ENCODE data around the gene C6orf120. TPM values are rescaled to one million over a fixed set of nuclear protein-coding genes. Genes with fewer than 3 reads are reported as not detected.

The C6orf120 gene
- polyA plus RNA-seq, 2 of the 4 experiments (the other 2 are of a cell fraction), result 13.1 to 14.8 TPM

GRCh38 chr6:169669889-169670288 is 32.0 kb upstream of the C6orf120 start (continued):
- no peak for TF ChIP-seq FOXS1 (CRISPR knock-in tag; IDR thresholded peaks at IDR 0.05)
- no peak for TF ChIP-seq MAX (IDR thresholded peaks at IDR 0.05)
- TF ChIP-seq ESRRA (IDR thresholded peaks at IDR 0.05; ENCODE audit: borderline replicate concordance, low read length), result no peak

DNA sequence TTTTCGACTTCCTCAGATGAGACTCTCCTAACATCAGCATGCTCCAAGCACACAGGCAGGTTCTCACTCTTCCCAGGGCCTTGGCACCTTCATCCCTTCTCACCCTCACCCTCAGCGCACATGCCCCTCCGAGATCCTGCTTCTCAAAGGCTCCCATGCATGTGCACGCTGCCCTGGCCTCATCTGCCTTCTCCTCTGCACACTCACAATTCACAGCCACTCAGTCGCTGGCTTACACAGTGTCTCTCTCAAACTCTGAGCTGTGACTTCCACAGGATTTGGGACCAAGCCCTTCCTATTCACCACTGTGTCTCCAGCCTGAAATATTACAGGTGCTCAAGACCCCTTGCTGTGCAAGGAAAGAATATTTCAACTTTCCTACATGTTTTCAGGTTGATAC is 30.4 kb upstream of the C6orf120 start:
- ATAC-seq (no peak), DNase-seq (ENCODE audit: low read depth in 1 of 2, low spot score in 1 of 2) (no peak), FAIRE-seq (no peak)
- no peak overlapping the region for H3K4me3 ChIP-seq
- no peaks in the 10 kb centered on the region for H3K9me3 ChIP-seq
- H3K4me2 ChIP-seq, result no peak overlapping the region
- POLR2A ChIA-PET, result no interaction called here
- H3K4me1 ChIP-seq, result no peaks in the 10 kb centered on the region
- H3K27ac ChIP-seq, result no peak overlapping the region
- CTCF ChIA-PET, result no interaction called here
- no peak for TF ChIP-seq ESRRA (IDR thresholded peaks at IDR 0.05; ENCODE audit: borderline replicate concordance, low read length)
- TF ChIP-seq JUNB (IDR thresholded peaks at IDR 0.05), result no peak
- no peak for TF ChIP-seq POLR2A (IDR thresholded peaks at IDR 0.05; ENCODE audit: low read length)
- TF ChIP-seq, protein P1, sequence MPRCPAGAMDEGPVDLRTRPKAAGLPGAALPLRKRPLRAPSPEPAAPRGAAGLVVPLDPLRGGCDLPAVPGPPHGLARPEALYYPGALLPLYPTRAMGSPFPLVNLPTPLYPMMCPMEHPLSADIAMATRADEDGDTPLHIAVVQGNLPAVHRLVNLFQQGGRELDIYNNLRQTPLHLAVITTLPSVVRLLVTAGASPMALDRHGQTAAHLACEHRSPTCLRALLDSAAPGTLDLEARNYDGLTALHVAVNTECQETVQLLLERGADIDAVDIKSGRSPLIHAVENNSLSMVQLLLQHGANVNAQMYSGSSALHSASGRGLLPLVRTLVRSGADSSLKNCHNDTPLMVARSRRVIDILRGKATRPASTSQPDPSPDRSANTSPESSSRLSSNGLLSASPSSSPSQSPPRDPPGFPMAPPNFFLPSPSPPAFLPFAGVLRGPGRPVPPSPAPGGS (IDR thresholded peaks at IDR 0.05), result no peak
- TF ChIP-seq CTCF (IDR thresholded peaks at IDR 0.05), result no peak
- TF ChIP-seq RFX5 (IDR thresholded peaks at IDR 0.05), result no peak
- TF ChIP-seq RAD21 (conservative IDR thresholded peaks at IDR 0.05 in 1 of 2, IDR thresholded peaks at IDR 0.05 in 1 of 2), result no peak
- TF ChIP-seq MAFK (IDR thresholded peaks at IDR 0.05; ENCODE audit: partially characterized antibody), result no peak
- TF ChIP-seq, protein P2, sequence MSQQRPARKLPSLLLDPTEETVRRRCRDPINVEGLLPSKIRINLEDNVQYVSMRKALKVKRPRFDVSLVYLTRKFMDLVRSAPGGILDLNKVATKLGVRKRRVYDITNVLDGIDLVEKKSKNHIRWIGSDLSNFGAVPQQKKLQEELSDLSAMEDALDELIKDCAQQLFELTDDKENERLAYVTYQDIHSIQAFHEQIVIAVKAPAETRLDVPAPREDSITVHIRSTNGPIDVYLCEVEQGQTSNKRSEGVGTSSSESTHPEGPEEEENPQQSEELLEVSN (IDR thresholded peaks at IDR 0.05; ENCODE audit: borderline replicate concordance, low read depth), result no peak
- TF ChIP-seq GATA3 (IDR thresholded peaks at IDR 0.05; ENCODE audit: borderline replicate concordance), result no peak
- no peak for TF ChIP-seq RARB (CRISPR knock-in tag; IDR thresholded peaks at IDR 0.05)
- TF ChIP-seq BHLHE40 (IDR thresholded peaks at IDR 0.05; ENCODE audit: low read depth, low read length), result no peak
- TF ChIP-seq, protein P3, sequence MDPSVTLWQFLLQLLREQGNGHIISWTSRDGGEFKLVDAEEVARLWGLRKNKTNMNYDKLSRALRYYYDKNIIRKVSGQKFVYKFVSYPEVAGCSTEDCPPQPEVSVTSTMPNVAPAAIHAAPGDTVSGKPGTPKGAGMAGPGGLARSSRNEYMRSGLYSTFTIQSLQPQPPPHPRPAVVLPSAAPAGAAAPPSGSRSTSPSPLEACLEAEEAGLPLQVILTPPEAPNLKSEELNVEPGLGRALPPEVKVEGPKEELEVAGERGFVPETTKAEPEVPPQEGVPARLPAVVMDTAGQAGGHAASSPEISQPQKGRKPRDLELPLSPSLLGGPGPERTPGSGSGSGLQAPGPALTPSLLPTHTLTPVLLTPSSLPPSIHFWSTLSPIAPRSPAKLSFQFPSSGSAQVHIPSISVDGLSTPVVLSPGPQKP (IDR thresholded peaks at IDR 0.05; ENCODE audit: low read depth, low read length), result no peak
- WGBS (ENCODE audit: missing lambda C conversion rate), result 90% methylated on average over 5 of the region's 5 CpGs

- H3K4me2 ChIP-seq, result no peak overlapping the region
- H3K4me3 ChIP-seq, result no peak overlapping the region
- H3K4me1 ChIP-seq, result no peaks in the 10 kb centered on the region
- H3K9me3 ChIP-seq, result no peaks in the 10 kb centered on the region
- ChIA-PET CTCF (no interaction called here), POLR2A (no interaction called here)
- 80% methylated on average over 2 of the region's 3 CpGs for WGBS (ENCODE audit: missing lambda C conversion rate)
- DNase-seq (ENCODE audit: low read depth in 1 of 2, low spot score in 1 of 2) (no peak), FAIRE-seq (no peak), ATAC-seq (no peak)
- no peak overlapping the region for H3K27ac ChIP-seq
- no peak for TF ChIP-seq PHF8 (IDR thresholded peaks at IDR 0.05; ENCODE audit: borderline replicate concordance, low read depth)
- TF ChIP-seq FOSL2 (IDR thresholded peaks at IDR 0.05), result no peak
- TF ChIP-seq FOSL2 (CRISPR knock-in tag; IDR thresholded peaks at IDR 0.05), result no peak
- no peak for TF ChIP-seq SMC3 (IDR thresholded peaks at IDR 0.05)
- TF ChIP-seq CHD4 (IDR thresholded peaks at IDR 0.05; ENCODE audit: borderline replicate concordance), result no peak
- TF ChIP-seq, protein P1 (IDR thresholded peaks at IDR 0.05), result no peak
- no peak for TF ChIP-seq HOXA7 (CRISPR knock-in tag; IDR thresholded peaks at IDR 0.05)
- TF ChIP-seq, protein P4, sequence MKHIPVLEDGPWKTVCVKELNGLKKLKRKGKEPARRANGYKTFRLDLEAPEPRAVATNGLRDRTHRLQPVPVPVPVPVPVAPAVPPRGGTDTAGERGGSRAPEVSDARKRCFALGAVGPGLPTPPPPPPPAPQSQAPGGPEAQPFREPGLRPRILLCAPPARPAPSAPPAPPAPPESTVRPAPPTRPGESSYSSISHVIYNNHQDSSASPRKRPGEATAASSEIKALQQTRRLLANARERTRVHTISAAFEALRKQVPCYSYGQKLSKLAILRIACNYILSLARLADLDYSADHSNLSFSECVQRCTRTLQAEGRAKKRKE (CRISPR knock-in tag; IDR thresholded peaks at IDR 0.05; ENCODE audit: low read depth), result no peak
- no peak for TF ChIP-seq TFCP2L1 (CRISPR knock-in tag; IDR thresholded peaks at IDR 0.05)
- no peak for TF ChIP-seq RNF2 (IDR thresholded peaks at IDR 0.05; ENCODE audit: borderline replicate concordance, low read depth)
- TF ChIP-seq ESRRA (IDR thresholded peaks at IDR 0.05; ENCODE audit: borderline replicate concordance, low read length), result no peak
- no peak for TF ChIP-seq HOXB5 (CRISPR knock-in tag; IDR thresholded peaks at IDR 0.05)
- TF ChIP-seq REST (IDR thresholded peaks at IDR 0.05), result no peak
Observed at GRCh38 chr6:169675011-169675410, 26.9 kb upstream of the C6orf120 start.
